GM12874 (cell line): ENCODE results near the gene CISH.

Experiments used
- TF ChIP-seq, protein P1 (sequence below): IDR thresholded peaks from 2 replicates; pipeline ENCODE4 v1.5.1; 2011; ENCODE audit warnings: low read depth, mild to moderate bottlenecking, control low read depth, low read length, moderate library complexity; ENCODE audit not compliant: insufficient read depth

The CISH gene

GRCh38 chr3:50581459-50581842 is 30.1 kb downstream of the CISH start:
- TF ChIP-seq, protein P1, sequence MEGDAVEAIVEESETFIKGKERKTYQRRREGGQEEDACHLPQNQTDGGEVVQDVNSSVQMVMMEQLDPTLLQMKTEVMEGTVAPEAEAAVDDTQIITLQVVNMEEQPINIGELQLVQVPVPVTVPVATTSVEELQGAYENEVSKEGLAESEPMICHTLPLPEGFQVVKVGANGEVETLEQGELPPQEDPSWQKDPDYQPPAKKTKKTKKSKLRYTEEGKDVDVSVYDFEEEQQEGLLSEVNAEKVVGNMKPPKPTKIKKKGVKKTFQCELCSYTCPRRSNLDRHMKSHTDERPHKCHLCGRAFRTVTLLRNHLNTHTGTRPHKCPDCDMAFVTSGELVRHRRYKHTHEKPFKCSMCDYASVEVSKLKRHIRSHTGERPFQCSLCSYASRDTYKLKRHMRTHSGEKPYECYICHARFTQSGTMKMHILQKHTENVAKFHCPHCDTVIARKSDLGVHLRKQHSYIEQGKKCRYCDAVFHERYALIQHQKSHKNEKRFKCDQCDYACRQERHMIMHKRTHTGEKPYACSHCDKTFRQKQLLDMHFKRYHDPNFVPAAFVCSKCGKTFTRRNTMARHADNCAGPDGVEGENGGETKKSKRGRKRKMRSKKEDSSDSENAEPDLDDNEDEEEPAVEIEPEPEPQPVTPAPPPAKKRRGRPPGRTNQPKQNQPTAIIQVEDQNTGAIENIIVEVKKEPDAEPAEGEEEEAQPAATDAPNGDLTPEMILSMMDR, result no peak

DNA sequence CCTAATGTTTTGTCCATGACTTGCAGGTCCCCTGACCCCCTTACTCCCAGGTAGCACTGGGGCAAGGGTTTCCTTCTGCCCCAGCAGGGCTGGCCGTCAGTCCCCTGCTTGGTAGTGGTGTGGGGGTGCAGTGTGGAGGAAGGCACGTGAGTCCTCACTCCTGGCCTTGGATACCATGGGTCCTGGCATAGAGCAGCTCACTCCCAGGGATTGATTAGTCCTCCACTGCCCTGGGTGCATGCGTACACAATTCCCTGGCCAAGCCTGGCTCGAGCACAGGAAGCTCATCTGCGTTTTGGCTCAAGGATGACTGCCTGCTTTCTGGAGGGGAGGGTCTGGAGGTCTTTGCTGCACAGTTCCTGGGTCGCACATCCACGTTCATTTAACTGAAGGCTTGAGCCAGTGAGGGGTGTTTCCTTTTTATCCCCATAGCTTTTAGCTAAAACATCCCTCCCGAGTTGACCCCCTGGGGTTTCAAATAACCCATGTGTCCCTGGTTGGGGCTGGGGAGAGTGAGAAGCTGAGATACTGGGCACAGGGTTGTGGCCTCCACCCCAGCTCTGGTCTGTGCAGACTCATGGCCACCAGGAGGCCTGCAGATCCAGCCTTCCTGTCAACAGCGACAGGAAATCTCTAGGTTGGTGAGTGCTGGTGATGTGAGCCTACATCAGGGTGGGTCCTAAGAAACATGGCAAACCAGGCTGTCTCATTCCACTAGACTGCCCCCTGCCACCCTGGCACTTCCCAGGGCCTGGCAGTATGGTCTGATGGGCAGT is 30.7 kb downstream of the CISH start:
- TF ChIP-seq, protein P1, result no peak

GRCh38 chr3:50577348-50577747 is 34.2 kb downstream of the CISH start:
- TF ChIP-seq, protein P1, result no peak

- TF ChIP-seq, protein P1, result no peak
Measured at GRCh38 chr3:50575372-50575771, 36.2 kb downstream of the CISH start.

DNA sequence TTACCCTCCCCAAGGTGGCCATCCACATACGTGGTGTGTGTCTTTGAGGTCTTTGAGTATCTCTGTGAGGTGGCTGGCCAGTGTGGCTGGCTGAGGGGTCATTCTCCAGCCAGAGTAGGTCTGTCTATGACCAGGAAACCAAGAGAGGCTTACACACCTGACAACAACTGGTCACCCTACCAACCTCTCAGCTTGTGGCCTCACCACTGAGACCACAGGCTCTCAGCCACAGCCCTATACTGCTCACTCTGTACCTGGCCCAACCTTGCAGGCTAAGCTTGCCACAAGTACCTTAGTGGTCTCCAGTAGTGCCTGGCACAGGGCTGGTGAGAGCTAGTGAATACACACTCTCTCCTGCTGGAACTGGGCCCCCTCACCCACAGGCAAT is 37.1 kb downstream of the CISH start:
- TF ChIP-seq, protein P1, result no peak

DNA sequence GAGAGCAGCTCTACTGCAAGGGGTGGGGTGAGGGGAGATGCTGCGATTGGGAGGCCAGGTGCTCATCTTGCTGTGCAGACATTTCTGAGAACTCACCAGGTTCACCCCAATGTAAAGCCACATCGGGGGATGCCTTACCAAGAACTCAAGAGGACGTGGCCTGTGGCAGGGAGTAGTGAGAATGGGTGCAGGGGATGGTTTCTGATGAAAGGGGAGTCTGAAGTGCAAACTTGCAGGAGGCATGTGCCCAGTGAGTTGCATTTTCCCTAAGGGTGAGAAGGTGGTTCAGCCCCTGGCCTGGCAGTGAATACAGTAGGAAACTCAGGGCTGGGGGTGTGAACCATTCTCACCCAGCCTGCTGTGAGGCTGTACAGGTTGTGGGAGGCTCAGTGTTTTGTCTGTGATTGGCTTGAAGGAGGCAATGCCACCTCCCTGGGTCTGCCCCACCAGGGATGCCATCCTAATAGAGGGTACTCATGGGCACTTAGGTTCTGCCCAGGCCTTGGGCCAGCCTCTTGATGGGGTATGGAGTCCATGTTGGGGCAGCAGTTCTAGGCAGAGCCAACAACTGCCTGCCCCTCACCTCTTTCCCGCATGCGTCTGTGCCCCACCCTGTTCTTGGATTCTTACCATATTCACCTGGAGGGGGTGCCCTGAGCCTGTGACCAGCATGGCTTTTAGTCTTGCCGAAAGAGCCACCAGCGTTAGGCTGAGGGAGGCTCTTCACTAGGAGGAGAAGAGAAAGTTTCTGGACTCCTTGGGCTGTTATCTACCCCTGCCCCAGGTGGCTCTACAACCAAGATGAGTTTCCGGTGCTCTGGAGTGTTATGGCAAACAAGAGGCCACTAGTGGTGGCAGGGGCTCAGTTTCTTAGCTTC is 37.8 kb downstream of the CISH start:
- TF ChIP-seq, protein P1, result no peak

- TF ChIP-seq, protein P1, result no peak
Measured at GRCh38 chr3:50572801-50573371, 38.7 kb downstream of the CISH start.
